WTC11 (cell line): ENCODE results near the gene NKAIN2. TPM values are rescaled to one million over a fixed set of nuclear protein-coding genes. Genes with fewer than 3 reads are reported as not detected.

Experiments used
- ATAC-seq: fragments of 200-7000 bp; cut with Tn5 transposase; 2 replicates; pipeline ENCODE4 v1.10.0; 2021; ENCODE audit warnings: mild to moderate bottlenecking, moderate library complexity
- CTCF ChIA-PET: fragments of 300-600 bp; sonication (Branson Sonifier 250); formaldehyde crosslinking; loops from one replicate; lab custom pipeline; 2021; ENCODE audit warnings: antibody characterized with exemption; lab: Charles Lee
- POLR2A ChIA-PET: fragments of 350-600 bp; sonication (Branson Sonifier 250); formaldehyde crosslinking; loops from one replicate; lab custom pipeline; 2021; ENCODE audit warnings: antibody characterized with exemption; lab: Charles Lee
- DNase-seq: peaks from one replicate; pipeline ENCODE4 v3.0.0; 2021; ENCODE audit warnings: low spot score
- H3K27ac Mint-ChIP-seq: 2 replicates; pipeline ENCODE4 v1.8.0; 2021; ENCODE audit warnings: mixed read lengths
- H3K27me3 Mint-ChIP-seq: 2 replicates; pipeline ENCODE4 v1.8.0; 2021; ENCODE audit warnings: low read depth, mild to moderate bottlenecking, moderate library complexity, mixed read lengths
- H3K36me3 Mint-ChIP-seq: 2 replicates; pipeline ENCODE4 v1.8.0; 2021; ENCODE audit warnings: mixed read lengths
- H3K4me1 Mint-ChIP-seq: 2 replicates; pipeline ENCODE4 v1.8.0; 2022; ENCODE audit warnings: mixed read lengths
- H3K4me3 Mint-ChIP-seq: 2 replicates; pipeline ENCODE4 v1.8.0; 2021; ENCODE audit warnings: mild to moderate bottlenecking, moderate library complexity, mixed read lengths
- H3K9me3 Mint-ChIP-seq: 2 replicates; pipeline ENCODE4 v1.8.0; 2021; ENCODE audit warnings: mixed read lengths
- CBFB ChIP-seq: sonication (generic); formaldehyde crosslinking; IDR thresholded peaks from 2 replicates; pipeline ENCODE4 v1.8.1; 2022; ENCODE audit warnings: mild to moderate bottlenecking, low read depth, missing genetic modification reagents
- CREM ChIP-seq: sonication (generic); formaldehyde crosslinking; IDR thresholded peaks from 2 replicates; pipeline ENCODE4 v1.8.1; 2022; ENCODE audit warnings: mild to moderate bottlenecking, missing genetic modification reagents, moderate library complexity
- EMX1 ChIP-seq: fragments of 250-450 bp; sonication (Bioruptor Pico); IDR thresholded peaks from 2 replicates; pipeline ENCODE4 v1.8.0; 2021; ENCODE audit warnings: mild to moderate bottlenecking
- JUN ChIP-seq: sonication (generic); formaldehyde crosslinking; IDR thresholded peaks from 2 replicates; pipeline ENCODE4 v1.8.0; 2023; ENCODE audit warnings: mild to moderate bottlenecking, missing genetic modification reagents
- KAT7 ChIP-seq: sonication (generic); formaldehyde crosslinking; IDR thresholded peaks from 2 replicates; pipeline ENCODE4 v1.8.1; 2023; ENCODE audit warnings: missing genetic modification reagents, mild to moderate bottlenecking, borderline replicate concordance
- NFATC4 ChIP-seq: fragments of 250-450 bp; sonication (Bioruptor Pico); IDR thresholded peaks from 2 replicates; pipeline ENCODE4 v1.9.0; 2021; ENCODE audit warnings: mild to moderate bottlenecking
- NR3C1 ChIP-seq: sonication (generic); formaldehyde crosslinking; conservative IDR thresholded peaks from 2 replicates; pipeline ENCODE4 v1.8.1; 2023; ENCODE audit warnings: low read depth, mild to moderate bottlenecking, missing genetic modification reagents
- RELA ChIP-seq: sonication (generic); formaldehyde crosslinking; IDR thresholded peaks from 2 replicates; pipeline ENCODE4 v1.8.1; 2022; ENCODE audit warnings: missing genetic modification reagents, mild to moderate bottlenecking, borderline replicate concordance
- SMAD4 ChIP-seq: sonication (generic); formaldehyde crosslinking; IDR thresholded peaks from 2 replicates; pipeline ENCODE4 v1.8.0; 2022; ENCODE audit warnings: mild to moderate bottlenecking, missing genetic modification reagents
- SOX15 ChIP-seq: fragments of 250-450 bp; sonication (Bioruptor Pico); IDR thresholded peaks from 2 replicates; pipeline ENCODE4 v1.9.0; 2021; ENCODE audit warnings: mild to moderate bottlenecking
- ZNF219 ChIP-seq: sonication (generic); formaldehyde crosslinking; IDR thresholded peaks from 2 replicates; pipeline ENCODE4 v1.8.0; 2023; ENCODE audit warnings: missing genetic modification reagents, mild to moderate bottlenecking, borderline replicate concordance
- ZNF671 ChIP-seq: fragments of 250-450 bp; sonication (Bioruptor Pico); IDR thresholded peaks from 2 replicates; pipeline ENCODE4 v1.8.0; 2021; ENCODE audit warnings: mild to moderate bottlenecking
- total RNA-seq: library from RNA; stranded (reverse); gene quantifications from 3 replicates; pipeline ENCODE4 v1.2.3, GENCODE V29; 2021
- TF ChIP-seq, protein P1 (sequence below): fragments of 250-450 bp; sonication (Bioruptor Pico); IDR thresholded peaks from 2 replicates; pipeline ENCODE4 v1.9.0; 2021; ENCODE audit warnings: mild to moderate bottlenecking, borderline replicate concordance
- TF ChIP-seq, protein P2 (sequence below): sonication (generic); formaldehyde crosslinking; IDR thresholded peaks from 2 replicates; pipeline ENCODE4 v1.8.0; 2022; ENCODE audit warnings: mild to moderate bottlenecking, missing genetic modification reagents
- TF ChIP-seq, protein P3 (sequence below): sonication (generic); formaldehyde crosslinking; IDR thresholded peaks from 2 replicates; pipeline ENCODE4 v1.8.1; 2023; ENCODE audit warnings: mild to moderate bottlenecking, missing genetic modification reagents, moderate library complexity
- TF ChIP-seq, protein P4 (sequence below): sonication (generic); formaldehyde crosslinking; IDR thresholded peaks from 2 replicates; pipeline ENCODE4 v1.8.1; 2022; ENCODE audit warnings: mild to moderate bottlenecking, missing genetic modification reagents, moderate library complexity, borderline replicate concordance
- TF ChIP-seq, protein P5 (sequence below): fragments of 250-450 bp; sonication (Bioruptor Pico); IDR thresholded peaks from 2 replicates; pipeline ENCODE4 v2.1.2; 2022; ENCODE audit warnings: mild to moderate bottlenecking, moderate library complexity
- TF ChIP-seq, protein P6 (sequence below): fragments of 250-450 bp; sonication (Bioruptor Pico); conservative IDR thresholded peaks from 2 replicates; pipeline ENCODE4 v1.9.0; 2021; ENCODE audit warnings: mild to moderate bottlenecking
- TF ChIP-seq, protein P7 (sequence below): sonication (generic); formaldehyde crosslinking; IDR thresholded peaks from 2 replicates; pipeline ENCODE4 v1.8.1; 2022; ENCODE audit warnings: low read depth, missing genetic modification reagents, borderline replicate concordance
- TF ChIP-seq, protein P8 (sequence below): sonication (generic); formaldehyde crosslinking; IDR thresholded peaks from 2 replicates; pipeline ENCODE4 v1.8.1; 2023; ENCODE audit warnings: mild to moderate bottlenecking, missing genetic modification reagents, borderline replicate concordance

Gene NKAIN2
- total RNA-seq, 1 experiment from 2014 or later, result 0.33 TPM

DNA sequence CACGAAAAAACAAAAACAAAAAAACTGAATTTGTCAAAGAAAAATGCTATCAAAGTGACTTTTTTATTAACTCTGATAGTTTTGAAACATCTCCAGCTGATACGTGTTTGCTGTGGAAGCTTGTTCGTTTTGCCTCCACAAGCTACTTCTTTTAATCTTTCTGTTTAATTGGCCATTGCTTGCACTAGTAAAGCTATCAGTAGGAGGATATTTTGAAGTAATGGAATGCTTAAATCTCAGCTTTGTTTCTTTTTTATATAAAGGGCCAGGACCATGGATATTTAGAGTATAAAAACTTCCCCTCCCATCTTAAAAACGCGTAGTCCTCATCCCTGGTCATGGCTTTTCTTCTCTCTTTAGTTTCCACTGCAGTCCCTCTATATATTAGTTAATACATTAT, 344.0 kb downstream of the NKAIN2 start (continued):
- TF ChIP-seq SMAD4 (CRISPR knock-in tag) (no peak), CBFB (CRISPR knock-in tag) (no peak), NR3C1 (CRISPR knock-in tag) (no peak), JUN (CRISPR knock-in tag) (no peak), SOX15 (CRISPR knock-in tag) (no peak)
- TF ChIP-seq, protein P1, sequence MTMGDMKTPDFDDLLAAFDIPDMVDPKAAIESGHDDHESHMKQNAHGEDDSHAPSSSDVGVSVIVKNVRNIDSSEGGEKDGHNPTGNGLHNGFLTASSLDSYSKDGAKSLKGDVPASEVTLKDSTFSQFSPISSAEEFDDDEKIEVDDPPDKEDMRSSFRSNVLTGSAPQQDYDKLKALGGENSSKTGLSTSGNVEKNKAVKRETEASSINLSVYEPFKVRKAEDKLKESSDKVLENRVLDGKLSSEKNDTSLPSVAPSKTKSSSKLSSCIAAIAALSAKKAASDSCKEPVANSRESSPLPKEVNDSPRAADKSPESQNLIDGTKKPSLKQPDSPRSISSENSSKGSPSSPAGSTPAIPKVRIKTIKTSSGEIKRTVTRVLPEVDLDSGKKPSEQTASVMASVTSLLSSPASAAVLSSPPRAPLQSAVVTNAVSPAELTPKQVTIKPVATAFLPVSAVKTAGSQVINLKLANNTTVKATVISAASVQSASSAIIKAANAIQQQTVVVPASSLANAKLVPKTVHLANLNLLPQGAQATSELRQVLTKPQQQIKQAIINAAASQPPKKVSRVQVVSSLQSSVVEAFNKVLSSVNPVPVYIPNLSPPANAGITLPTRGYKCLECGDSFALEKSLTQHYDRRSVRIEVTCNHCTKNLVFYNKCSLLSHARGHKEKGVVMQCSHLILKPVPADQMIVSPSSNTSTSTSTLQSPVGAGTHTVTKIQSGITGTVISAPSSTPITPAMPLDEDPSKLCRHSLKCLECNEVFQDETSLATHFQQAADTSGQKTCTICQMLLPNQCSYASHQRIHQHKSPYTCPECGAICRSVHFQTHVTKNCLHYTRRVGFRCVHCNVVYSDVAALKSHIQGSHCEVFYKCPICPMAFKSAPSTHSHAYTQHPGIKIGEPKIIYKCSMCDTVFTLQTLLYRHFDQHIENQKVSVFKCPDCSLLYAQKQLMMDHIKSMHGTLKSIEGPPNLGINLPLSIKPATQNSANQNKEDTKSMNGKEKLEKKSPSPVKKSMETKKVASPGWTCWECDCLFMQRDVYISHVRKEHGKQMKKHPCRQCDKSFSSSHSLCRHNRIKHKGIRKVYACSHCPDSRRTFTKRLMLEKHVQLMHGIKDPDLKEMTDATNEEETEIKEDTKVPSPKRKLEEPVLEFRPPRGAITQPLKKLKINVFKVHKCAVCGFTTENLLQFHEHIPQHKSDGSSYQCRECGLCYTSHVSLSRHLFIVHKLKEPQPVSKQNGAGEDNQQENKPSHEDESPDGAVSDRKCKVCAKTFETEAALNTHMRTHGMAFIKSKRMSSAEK (CRISPR knock-in tag), result no peak
- TF ChIP-seq, protein P2, sequence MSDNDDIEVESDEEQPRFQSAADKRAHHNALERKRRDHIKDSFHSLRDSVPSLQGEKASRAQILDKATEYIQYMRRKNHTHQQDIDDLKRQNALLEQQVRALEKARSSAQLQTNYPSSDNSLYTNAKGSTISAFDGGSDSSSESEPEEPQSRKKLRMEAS (CRISPR knock-in tag), result no peak
- TF ChIP-seq, protein P3, sequence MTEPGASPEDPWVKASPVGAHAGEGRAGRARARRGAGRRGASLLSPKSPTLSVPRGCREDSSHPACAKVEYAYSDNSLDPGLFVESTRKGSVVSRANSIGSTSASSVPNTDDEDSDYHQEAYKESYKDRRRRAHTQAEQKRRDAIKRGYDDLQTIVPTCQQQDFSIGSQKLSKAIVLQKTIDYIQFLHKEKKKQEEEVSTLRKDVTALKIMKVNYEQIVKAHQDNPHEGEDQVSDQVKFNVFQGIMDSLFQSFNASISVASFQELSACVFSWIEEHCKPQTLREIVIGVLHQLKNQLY, result no peak
- TF ChIP-seq, protein P4, sequence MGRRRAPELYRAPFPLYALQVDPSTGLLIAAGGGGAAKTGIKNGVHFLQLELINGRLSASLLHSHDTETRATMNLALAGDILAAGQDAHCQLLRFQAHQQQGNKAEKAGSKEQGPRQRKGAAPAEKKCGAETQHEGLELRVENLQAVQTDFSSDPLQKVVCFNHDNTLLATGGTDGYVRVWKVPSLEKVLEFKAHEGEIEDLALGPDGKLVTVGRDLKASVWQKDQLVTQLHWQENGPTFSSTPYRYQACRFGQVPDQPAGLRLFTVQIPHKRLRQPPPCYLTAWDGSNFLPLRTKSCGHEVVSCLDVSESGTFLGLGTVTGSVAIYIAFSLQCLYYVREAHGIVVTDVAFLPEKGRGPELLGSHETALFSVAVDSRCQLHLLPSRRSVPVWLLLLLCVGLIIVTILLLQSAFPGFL (CRISPR knock-in tag), result no peak
- TF ChIP-seq, protein P5, sequence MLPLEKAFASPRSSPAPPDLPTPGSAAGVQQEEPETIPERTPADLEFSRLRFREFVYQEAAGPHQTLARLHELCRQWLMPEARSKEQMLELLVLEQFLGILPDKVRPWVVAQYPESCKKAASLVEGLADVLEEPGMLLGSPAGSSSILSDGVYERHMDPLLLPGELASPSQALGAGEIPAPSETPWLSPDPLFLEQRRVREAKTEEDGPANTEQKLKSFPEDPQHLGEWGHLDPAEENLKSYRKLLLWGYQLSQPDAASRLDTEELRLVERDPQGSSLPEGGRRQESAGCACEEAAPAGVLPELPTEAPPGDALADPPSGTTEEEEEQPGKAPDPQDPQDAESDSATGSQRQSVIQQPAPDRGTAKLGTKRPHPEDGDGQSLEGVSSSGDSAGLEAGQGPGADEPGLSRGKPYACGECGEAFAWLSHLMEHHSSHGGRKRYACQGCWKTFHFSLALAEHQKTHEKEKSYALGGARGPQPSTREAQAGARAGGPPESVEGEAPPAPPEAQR (CRISPR knock-in tag), result no peak

DNA sequence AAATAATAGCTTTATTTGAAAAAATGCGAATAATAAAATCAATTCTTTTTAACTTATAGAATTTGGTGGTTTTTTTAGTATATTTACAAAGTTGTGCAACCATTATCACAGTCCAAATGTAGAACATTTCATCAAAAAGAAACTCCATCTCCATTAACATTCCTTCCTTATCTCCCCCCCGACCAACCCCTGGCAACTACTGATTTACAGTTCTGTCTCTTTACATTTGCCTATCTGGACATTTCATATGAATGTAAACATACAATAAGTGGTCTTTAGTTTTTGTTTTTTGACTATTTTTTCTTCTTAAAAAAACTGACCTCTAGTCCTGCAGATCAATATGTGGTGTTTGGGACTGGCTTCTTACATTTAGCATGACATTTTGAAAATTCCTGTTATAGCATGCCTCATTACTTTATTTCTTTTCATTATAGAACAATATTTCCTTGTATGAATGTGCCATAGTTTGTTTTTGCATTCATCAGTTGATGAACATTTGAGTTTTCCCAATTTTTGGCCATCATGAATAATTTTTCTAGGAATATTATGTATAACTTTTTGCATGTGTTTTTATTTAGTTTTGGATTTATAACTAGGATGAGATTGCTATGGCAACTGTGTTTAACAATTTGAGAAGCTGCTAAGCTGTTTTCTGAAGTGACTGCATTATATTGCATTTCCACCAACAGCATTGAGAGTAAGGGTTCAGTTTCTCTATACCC, 344.7 kb downstream of the NKAIN2 start:
- CTCF ChIA-PET, result no interaction called here
- Mint-ChIP-seq H3K4me1 (0 out of 2 replicates have a peak, but pooled peaks cover 4% of the 10 kb centered on the region), H3K27me3 (no peaks in the 10 kb centered on the region), H3K9me3 (peaks cover 5% of the 10 kb centered on the region; the same call in 1 of the 2 replicates), H3K27ac (no peak overlapping the region), H3K4me3 (no peak overlapping the region), H3K36me3 (no peaks in the 10 kb centered on the region)
- ATAC-seq, result no peak
- no peak for DNase-seq
- POLR2A ChIA-PET, result no interaction called here
- TF ChIP-seq RELA (no peak), ZNF219 (no peak), ZNF671 (CRISPR knock-in tag) (no peak), CREM (CRISPR knock-in tag) (no peak), NFATC4 (CRISPR knock-in tag) (no peak), KAT7 (CRISPR knock-in tag) (no peak), EMX1 (CRISPR knock-in tag) (no peak)
- TF ChIP-seq, protein P6, sequence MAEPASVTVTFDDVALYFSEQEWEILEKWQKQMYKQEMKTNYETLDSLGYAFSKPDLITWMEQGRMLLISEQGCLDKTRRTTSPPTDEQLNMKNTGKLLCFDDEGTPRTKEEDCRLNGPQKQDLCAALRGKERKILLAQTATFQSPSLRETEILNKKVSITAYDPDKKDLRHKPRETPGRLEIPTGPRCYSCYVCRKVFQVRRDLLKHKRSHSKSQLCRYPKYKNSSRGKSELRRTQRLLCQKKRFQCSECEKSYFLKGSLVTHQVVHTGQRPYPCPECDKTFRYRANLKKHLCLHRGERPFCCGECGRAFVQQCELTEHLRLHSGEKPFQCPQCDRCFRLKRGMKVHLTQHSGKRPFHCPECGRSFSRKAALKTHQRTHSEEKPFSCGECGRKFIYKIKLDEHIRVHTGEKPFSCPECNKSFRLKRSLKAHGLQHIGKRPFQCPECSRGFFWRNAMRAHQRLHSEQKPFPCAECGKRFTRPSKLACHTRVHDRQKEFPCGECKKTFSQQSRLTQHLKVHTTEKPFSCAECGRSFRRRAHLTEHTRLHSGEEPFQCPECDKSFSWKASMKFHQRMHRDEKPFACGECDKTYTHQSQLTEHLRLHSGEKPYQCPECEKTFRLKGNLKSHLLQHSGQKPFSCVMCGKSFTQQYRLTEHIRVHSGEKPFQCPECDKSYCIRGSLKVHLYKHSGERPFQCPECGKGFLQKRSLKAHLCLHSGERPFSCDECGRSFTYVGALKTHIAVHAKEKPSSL (CRISPR knock-in tag), result no peak
- TF ChIP-seq, protein P7, sequence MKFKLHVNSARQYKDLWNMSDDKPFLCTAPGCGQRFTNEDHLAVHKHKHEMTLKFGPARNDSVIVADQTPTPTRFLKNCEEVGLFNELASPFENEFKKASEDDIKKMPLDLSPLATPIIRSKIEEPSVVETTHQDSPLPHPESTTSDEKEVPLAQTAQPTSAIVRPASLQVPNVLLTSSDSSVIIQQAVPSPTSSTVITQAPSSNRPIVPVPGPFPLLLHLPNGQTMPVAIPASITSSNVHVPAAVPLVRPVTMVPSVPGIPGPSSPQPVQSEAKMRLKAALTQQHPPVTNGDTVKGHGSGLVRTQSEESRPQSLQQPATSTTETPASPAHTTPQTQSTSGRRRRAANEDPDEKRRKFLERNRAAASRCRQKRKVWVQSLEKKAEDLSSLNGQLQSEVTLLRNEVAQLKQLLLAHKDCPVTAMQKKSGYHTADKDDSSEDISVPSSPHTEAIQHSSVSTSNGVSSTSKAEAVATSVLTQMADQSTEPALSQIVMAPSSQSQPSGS (CRISPR knock-in tag), result no peak
- TF ChIP-seq, protein P8, sequence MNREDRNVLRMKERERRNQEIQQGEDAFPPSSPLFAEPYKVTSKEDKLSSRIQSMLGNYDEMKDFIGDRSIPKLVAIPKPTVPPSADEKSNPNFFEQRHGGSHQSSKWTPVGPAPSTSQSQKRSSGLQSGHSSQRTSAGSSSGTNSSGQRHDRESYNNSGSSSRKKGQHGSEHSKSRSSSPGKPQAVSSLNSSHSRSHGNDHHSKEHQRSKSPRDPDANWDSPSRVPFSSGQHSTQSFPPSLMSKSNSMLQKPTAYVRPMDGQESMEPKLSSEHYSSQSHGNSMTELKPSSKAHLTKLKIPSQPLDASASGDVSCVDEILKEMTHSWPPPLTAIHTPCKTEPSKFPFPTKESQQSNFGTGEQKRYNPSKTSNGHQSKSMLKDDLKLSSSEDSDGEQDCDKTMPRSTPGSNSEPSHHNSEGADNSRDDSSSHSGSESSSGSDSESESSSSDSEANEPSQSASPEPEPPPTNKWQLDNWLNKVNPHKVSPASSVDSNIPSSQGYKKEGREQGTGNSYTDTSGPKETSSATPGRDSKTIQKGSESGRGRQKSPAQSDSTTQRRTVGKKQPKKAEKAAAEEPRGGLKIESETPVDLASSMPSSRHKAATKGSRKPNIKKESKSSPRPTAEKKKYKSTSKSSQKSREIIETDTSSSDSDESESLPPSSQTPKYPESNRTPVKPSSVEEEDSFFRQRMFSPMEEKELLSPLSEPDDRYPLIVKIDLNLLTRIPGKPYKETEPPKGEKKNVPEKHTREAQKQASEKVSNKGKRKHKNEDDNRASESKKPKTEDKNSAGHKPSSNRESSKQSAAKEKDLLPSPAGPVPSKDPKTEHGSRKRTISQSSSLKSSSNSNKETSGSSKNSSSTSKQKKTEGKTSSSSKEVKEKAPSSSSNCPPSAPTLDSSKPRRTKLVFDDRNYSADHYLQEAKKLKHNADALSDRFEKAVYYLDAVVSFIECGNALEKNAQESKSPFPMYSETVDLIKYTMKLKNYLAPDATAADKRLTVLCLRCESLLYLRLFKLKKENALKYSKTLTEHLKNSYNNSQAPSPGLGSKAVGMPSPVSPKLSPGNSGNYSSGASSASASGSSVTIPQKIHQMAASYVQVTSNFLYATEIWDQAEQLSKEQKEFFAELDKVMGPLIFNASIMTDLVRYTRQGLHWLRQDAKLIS (CRISPR knock-in tag), result no peak
